GM19043 (cell line): ENCODE data around the gene FNDC3B.

Experiments
- ATAC-seq: cut with Tn5 transposase; IDR thresholded peaks from one replicate; pipeline ENCODE4 v1.9.1; 2021; ENCODE audit warnings: low read depth; ENCODE audit not compliant: unreplicated experiment

FNDC3B gene

DNA sequence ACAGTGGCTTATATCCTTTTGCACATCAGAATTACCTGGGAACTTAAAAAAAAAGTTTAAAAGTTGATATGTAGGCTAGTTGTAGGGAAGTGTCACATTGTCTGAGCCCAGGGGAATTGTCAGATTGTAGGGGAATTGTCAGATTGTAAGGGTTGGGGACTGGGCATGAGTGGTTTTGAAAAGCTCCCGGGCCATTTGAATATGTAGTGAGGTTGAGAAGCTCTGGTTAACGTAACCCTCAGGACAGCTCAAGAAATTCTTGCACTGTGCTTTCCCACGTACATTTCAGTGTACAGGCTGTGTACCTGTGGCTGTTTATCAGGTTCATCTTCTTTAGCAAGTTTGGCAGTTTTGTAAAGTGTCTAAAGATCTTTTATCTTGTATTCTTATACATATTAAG, 107.0 kb downstream of the FNDC3B start:
- no peak for ATAC-seq

DNA sequence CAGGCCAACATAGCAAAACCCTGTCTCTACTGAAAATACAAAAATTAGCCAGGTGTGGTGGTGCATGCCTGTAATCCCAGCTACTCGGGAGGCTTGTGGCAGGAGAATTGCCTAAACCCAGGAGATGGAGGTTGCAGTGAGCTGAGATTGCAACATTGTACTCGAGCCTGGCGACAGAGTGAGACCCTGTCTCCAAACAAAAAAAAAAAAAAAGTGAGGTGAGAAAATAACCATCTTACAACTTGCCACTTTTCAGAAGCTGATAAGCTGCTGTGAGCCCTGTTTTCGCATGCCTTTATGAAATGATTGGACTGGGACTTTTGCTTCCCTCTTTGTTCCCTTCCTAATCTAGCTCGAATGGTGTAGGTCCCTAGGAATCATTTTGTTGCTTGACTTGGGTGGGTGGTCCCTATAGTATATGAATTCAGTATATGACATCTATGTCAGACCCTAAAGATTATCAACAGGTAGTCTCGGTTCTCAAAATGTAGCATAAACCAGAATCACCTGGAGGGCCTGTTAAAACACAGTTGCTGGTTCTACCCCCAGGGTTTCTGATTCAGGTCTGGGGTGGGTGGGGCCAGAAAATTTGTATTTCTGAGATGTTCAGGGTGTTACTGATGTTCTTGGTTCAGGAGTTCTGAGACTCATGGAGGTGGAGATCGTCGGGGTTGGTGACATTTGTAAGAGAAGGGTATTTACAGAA, 107.9 kb downstream of the FNDC3B start:
- ATAC-seq = no peak

DNA sequence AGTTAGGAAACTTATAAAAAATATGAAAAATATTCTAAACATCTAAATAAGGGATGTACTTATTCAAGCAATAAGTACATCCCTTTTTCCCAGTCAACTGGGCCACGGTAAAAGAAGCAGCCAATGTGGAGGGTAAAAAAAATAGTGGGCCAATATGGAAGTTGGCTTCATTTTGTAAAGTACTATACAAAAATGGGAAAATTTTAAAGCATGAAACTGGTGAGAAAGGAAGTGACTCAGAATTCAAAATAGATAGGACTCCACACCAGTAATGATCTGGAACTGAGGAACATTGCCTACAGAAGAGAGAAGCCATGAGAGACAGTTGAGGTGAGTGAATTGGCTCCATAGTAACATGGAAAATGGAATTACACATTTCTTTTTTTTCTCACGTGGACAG, 108.9 kb downstream of the FNDC3B start:
- no peak for ATAC-seq

DNA sequence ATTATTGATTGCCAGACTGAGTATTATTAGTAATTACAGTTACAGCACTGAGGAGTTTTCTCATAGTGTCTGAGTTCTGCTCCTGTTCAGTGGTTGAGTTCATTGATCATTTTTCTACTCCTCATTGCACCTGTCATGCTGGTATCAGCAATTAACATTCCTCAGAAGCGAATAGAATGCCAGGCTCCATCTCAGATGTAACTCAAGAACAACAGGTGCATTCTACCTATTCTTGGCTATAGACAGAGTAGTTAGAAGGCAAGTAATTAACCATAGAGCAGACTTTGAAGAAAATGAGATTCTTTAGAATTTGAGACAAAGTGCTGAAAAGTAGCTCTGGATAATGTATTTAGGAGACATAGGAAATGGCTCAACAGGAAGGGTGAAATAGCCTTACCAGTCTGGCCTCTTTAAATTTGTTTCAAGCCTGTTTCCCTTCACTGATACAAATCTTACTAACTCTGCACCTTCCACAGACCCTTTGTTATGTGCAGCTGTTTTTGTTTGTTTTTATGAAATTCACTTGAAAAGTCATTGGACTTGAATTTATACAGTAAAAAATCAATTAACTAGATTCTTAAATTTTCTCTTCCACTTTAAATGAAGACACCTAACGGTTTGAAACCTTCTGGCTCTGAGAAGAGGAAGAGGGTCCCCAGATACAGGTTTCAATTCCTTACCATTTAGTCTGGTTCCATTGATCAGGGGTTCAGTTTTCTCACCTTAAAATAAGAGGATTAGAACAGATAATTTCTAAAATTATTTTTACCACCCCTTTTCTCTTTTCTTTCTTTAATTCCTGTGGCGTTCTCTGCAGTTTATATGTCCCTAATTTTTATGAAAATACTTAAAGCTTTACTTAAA, 109.6 kb downstream of the FNDC3B start:
- ATAC-seq = no peak

DNA sequence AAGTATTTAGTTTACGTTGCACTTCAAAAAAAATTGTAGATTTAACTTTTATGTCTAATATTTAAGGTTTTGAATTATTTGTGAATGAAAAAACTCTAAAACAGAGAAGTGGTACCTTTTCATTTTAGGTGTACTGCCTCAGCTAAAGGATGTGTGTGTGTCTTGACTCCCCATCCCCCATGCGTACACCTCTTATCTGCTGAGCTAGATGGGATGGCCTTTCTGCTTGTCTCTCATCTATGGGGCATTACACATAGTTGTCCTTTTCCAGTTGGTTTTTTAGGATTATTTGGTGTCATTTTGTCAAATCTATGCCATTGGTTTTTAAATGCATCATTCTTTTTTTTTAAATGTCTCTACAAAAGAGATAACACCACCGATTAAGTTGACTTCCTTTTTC, 110.9 kb downstream of the FNDC3B start:
- ATAC-seq = no peak

DNA sequence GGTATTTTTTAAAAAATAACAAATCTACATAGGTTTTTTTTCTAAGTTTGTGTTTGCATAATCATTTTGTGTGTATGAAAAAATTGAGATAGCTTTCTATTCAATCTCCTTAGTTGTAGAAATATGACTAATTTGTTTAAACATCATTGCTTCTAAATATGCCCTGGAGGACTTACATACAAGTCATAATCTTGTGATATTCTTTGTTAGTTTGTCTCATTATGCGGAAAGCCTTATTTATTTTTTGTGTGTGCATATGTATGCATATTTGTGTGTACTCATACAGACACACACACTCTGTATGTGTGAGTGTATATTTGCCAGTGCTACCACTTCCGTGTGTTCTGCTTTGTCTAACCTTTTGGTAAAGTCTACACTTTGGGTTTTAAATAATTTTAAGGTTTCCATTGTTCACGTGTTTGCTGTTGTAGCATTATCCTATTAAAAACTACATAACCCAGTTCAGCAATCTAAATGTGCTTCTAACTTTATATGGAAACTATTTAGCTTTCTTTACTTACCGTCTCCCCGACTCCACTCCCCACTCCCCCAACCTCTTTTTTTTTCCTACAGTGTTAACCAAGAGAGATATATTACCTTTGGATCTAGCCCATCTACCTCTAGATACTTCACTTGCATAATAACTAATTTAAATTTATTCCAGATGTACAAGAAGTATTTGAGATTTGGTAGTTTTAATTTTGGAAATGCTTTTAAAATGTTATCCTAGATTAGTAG, 111.7 kb downstream of the FNDC3B start:
- ATAC-seq = no peak

DNA sequence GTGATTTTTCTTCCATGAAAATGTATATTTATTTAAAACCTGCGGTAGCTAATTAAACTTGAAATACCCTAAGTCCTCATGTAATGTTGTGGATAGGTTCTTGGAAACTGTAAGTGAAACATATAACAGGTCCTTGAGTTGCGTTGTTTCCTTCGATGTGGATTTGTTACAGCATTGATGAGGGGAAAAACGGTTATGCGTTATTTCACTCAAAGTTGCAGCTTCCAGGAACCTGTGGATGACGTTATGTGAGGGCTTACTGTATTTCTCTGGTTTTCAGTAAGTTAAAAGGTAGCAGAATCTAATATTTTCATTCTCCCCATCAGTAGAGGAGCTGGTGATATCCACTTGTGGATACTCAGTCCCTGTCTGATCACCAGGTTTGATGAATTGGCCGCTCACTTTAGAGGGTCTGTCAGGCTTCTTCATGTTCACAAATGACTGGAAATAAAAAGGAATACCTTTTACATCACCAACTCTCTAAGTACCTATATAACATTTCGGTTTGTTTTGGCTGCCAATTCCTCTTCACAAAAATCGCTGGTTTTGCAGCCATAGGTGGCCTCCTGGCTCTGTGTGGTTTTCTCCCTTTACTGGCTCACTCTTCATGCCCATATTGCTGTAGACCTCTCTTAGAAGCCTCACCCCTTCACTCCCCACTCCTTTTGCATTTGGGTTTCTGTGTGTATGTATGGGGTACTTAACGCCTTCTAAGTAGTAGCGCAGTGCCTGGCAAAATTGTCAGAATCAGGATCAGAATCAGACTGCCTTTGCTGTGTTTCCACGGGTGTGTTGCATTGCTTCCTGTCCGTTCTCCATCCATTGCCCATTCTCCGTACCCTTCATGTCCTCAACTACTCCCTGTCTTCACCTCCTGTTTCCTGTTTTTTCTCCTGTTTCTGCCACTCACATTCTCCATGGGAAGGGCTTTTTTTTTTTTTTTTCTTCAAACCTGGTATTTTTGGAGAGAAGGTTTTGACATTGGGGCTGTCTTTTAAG, 112.6 kb downstream of the FNDC3B start:
- ATAC-seq = no peak

DNA sequence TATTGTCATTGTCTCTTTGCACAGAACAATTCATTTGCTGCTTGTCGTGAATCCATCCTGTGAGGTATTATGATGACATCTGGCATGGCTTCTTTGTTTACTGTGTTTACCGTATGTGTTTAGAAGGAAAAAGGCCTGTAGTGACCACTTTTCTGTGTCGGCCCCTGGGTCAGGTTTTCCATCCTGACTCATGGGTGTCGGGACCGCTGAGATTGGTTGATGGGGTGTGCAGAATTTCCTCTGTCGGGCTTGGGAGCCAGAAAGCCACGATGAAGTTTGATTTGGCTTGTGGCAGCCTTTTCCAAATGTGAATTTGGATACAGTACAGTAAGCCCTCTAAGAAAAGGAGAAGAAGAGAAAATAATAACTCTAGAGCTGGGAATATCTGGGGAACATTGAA, 113.5 kb downstream of the FNDC3B start:
- ATAC-seq = no peak

DNA sequence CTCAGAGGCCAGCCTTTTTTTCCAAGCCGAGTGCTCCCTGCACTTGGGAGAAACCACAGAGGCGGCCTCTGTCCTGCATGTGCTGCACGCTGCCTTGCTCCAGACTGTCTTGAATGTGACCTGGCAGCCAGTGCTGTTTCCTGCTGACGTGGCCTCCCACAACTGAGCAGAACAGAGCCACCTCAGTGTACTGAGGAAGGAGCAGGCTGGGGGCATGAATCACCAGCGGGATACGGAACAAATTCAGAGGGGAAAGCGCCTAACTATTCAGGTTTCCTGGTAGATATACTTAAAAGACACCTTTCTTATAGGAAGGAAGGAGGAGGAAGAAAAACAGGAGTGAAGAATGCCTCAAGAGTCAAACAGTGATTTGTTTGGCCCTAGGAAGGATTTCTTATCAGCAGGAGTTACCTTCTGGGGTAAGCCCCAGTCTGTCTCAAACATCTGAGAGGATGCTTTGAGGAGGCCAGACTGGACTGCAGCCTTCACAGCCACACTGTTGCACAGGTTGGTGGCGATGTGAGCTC, 114.0 kb downstream of the FNDC3B start:
- peak; percentile 50 for ATAC-seq

DNA sequence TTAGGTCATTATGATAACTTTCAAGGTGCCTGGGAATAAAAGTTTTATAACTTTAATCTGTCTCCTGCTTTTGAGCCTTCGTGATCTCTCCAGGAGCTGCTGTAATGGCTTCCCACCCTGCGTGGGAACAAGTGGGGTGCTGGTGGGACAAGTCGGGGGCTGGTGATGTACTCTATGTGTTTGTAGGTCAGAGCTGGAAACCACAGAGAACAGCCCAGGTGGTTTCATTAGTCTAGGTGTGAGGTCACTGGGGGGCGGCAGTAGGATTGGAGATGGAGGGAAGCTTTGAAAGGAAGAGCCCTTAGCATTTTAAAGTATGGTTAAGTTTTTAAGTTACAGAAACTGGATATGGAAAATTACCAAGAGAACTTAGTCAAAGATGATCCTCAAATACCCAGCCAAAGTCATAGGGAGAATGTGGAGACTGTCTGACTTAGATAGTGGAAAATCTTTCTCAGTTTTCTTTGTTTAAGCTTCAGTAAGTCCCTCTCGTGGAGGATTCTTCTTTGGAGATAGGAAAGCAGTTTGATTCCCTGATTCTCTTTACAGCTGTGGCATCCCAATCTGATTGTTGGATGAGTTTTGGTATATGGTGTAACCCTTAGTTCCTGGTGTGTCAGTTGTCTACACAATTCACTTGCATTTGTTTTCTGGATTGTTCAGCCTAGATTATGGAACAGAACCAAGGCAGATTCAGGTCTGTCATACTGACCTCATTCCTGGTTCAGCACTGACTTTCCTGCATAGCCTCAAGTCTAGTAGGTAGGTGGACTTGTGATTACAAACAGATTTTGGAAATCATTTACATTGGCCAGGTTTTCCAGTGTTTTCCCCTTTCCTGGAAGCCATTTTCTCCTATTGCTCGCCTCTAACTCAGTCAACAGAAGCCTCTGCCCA, 115.6 kb downstream of the FNDC3B start:
- ATAC-seq = peak; percentile 72

DNA sequence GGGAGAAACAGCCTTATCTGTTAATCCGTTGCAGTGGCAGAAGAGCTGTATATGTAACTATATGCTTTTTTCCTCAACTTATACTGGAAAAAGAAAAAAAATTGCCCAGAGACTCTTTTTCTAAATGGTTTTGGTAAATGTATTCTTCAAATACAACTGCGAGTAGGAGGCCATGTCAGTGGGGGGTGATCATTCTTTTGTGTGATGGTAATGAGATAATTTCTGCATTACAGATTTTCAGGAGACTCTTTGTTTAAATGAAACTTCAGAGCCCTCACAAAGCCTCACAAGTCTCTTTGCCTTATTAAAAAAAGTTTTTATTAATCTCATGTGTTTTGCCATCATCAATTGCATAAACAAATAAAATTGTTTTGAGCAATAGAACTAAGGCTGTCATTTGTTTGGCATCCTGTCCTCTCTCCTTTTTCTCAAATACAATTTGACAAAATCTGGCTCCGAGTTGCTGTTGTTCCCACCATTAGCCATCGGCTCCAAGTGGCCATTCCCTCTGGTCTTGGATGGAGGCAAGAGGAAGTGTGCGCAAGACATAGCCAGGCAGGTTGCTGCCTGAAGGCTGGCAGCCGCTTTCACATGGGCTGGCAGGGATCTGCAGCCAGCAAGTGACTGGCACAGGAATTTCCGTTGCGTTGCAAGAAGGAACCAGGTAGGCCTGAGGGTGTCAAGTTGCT, 116.7 kb downstream of the FNDC3B start:
- no peak for ATAC-seq

DNA sequence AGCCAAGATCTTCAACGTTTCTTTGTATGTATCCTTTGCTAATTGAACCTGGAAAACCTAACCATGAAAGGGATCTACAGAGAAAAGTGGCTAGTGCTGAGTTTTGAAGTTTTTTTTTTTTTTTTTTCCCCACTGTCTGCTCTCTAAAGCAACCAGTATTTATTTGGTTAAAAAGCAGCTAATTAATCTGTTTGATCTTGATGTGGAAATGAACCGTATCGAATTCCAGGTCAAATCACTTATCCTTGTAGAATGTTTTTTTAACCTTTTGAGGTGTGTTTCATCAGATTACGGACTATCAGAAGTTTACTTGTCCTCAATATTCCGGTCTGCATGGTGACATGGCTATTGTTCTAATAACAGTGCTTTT, 117.2 kb downstream of the FNDC3B start:
- ATAC-seq = no peak

DNA sequence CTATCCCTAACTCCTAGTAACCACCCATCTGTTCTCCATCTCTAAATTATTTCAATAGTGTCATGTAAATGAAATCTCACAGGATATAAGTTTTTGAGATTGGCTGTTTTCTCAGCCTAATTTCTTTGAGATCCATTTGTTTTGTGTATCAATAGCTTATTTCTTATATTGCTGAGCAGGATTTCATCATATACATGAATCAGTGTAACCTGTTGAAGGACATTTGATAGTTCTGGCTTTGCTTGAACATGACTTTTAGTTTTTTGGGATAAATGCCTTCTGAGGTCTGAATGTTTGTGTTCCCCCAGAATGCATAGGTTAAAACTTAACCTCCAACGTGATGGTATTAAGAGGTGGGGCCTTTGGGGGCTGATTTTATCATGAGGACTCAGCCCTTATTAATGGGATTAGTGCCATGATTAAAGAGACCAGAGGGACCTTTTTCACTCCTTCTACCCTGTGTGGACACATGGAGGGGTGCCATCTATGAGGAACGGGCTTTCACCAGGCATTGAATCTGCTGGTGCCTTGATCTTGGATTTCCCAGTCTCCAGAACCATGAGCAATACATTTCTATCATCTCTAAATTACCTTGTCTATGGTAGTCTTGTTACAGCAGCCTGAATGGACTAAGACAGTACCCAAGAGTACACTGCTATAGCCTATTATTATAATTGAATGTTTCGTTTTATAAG, 118.3 kb downstream of the FNDC3B start:
- no peak for ATAC-seq

DNA sequence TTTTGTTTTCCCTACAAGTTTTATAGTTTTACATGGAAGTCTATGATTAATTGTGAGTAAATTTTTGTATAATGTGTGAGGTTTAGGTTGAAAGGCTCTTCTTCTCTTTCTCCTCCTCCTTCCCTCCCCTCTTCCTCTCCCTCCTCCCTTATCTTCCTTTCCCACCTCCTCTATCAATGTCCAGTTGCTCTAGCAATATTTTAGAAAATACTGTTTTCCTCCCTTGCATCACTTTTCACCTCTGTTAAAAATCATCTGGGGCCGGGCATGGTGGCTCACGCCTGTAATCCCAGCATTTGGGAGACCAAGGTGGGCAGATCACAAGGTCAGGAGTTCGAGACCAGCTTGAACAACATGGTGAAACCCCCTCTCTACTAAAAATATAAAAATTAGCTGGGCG, 119.4 kb downstream of the FNDC3B start:
- no peak for ATAC-seq

DNA sequence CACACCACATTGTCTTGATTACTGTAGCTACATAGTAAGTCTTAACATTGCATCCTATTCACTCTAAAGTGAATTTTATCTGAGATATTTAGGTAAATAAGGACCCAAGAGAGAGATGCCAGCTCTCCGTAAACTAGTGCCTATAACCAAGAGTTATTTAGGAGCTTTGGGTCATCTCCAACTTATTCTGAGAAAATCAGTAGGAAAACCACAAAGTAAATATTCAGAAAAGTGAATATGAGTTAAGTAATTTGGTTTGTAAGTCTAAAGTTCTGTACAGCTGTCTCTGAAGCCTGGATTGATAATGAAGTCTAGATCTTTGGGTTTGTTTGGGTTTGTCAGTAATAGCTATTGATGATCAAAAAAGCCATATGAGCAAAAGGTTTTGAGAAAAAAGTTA, 120.0 kb downstream of the FNDC3B start:
- ATAC-seq = no peak

DNA sequence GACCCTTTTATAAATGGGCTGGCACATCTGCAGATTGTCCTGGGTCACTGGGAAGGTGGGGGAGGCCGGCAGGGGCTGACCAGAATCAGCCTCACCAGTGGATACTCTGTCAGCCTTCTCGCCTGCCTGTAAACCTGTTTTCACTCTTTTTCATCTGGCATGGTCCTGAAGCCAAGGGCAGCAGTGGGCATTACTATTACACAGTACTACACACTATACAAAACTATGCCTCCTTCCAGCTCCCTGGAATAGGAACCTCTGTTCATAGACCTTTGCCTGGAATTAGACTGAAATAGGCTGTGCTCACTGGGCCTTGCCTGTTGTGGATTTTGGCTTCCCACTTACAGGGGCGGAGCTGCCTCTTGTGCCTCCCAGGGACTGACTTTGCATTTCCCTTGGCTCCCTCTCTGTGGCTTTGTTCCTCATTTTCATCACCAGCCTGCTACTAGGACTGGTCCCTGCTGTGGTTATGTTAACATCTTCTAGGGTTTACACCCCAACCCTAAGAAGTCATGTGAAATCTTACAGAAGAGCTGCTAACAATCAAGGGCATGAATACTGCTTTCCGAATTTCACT, 120.7 kb downstream of the FNDC3B start:
- peak; percentile 54 for ATAC-seq

DNA sequence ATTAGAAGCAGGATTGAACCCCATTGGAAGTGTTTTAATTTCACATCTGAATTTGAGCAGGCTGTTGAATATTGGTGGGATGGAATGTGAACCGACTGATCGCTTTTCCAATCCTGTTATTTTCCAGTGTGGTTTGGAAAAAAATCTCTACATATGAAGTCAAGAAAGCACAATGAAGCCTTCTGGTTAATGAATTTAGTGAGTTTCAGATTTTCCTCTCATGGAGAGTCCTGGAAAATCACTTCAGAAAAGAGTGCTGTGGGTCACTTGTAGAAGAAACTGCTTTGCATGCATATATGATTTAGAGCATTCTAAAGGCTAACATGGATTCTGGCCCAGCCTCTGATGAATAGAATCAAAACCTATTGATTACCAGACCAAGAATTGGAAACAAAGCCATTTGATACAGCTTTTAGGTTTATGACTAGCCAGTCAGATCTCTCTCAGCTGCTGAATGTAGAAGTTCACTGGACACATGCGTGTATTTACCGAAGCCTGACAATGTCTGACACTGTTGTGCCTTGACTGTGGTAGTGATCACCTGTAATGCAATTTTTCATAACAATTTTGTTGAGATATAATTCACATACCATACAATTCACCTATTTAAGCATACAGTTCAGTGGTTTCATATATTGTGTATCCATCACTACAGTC, 121.9 kb downstream of the FNDC3B start:
- no peak for ATAC-seq
